IMR-90 (cell line): ENCODE measurements around the gene UBE3A.

Source experiments
- CTCF ChIP-seq: conservative IDR thresholded peaks from 2 replicates; pipeline ENCODE4 v1.5.1; 2012; ENCODE audit warnings: mild to moderate bottlenecking, low read depth, low read length, improper control_type of control experiment
- FOS ChIP-seq: fragments of 150-350 bp; IDR thresholded peaks from 2 replicates; pipeline ENCODE4 v1.6.1; 2016; ENCODE audit warnings: low read depth, low read length
- MAFK ChIP-seq: IDR thresholded peaks from 2 replicates; pipeline ENCODE4 v1.6.1; 2012; ENCODE audit warnings: low read depth, low read length, improper control_type of control experiment
- POLR2A ChIP-seq: IDR thresholded peaks from 2 replicates; pipeline ENCODE4 v1.6.1; 2012; ENCODE audit warnings: mild to moderate bottlenecking, low read depth, low read length
- RAD21 ChIP-seq: IDR thresholded peaks from 2 replicates; pipeline ENCODE4 v1.6.1; 2012; ENCODE audit warnings: low read length, improper control_type of control experiment
- RCOR1 ChIP-seq: IDR thresholded peaks from 2 replicates; pipeline ENCODE4 v1.6.1; 2012; ENCODE audit warnings: mild to moderate bottlenecking, low read length, improper control_type of control experiment; ENCODE audit not compliant: insufficient replicate concordance
- RFX5 ChIP-seq: IDR thresholded peaks from 2 replicates; pipeline ENCODE4 v1.8.0; 2012; ENCODE audit warnings: low read depth, mild to moderate bottlenecking, low read length, moderate library complexity
- SMC3 ChIP-seq: fragments of 150-350 bp; IDR thresholded peaks from 2 replicates; pipeline ENCODE4 v1.6.1; 2016; ENCODE audit warnings: low read depth, mild to moderate bottlenecking, antibody characterized with exemption, low read length, moderate library complexity

GRCh38 chr15:25346371-25346770 lies 92.5 kb downstream of the UBE3A start:
- TF ChIP-seq POLR2A (no peak), CTCF (no peak), RFX5 (no peak), RCOR1 (no peak), RAD21 (no peak), FOS (no peak), MAFK (no peak), SMC3 (no peak)
